Hepatocyte (in vitro differentiated cells): Measurements from ENCODE around the gene AGT. TPM values are rescaled to one million over a fixed set of nuclear protein-coding genes. Genes with fewer than 3 reads are reported as not detected.

Experiments
- DNase-seq: peaks from one replicate; pipeline ENCODE4 v3.0.0-alpha.2; 2016; ENCODE audit warnings: low spot score
- H2AFZ ChIP-seq: fragments of 200-600 bp; sonication (generic); 2 replicates; pipeline ENCODE4 v1.6.0; 2016; ENCODE audit warnings: antibody characterized with exemption, mild to moderate bottlenecking
- H3K27ac ChIP-seq: fragments of 200-600 bp; sonication (generic); 2 replicates; pipeline ENCODE4 v1.5.1; 2016; ENCODE audit warnings: mild to moderate bottlenecking
- H3K27me3 ChIP-seq: fragments of 200-600 bp; sonication (generic); 2 replicates; pipeline ENCODE4 v1.6.1; 2016
- H3K36me3 ChIP-seq: fragments of 200-600 bp; sonication (generic); replicated peaks from 2 replicates; pipeline ENCODE4 v1.5.1; 2016; ENCODE audit warnings: low read depth; ENCODE audit not compliant: insufficient read depth
- H3K4me1 ChIP-seq: fragments of 200-600 bp; sonication (generic); 2 replicates; pipeline ENCODE4 v1.5.1; 2016; ENCODE audit warnings: mild to moderate bottlenecking, moderate library complexity; ENCODE audit not compliant: insufficient read depth
- H3K4me2 ChIP-seq: fragments of 200-600 bp; sonication (generic); 2 replicates; pipeline ENCODE4 v1.6.0; 2016
- H3K4me3 ChIP-seq: fragments of 200-600 bp; sonication (generic); 2 replicates; pipeline ENCODE4 v1.5.1; 2016; ENCODE audit warnings: mild to moderate bottlenecking
- H3K79me2 ChIP-seq: fragments of 200-600 bp; sonication (generic); 2 replicates; pipeline ENCODE4 v1.6.0; 2017; ENCODE audit warnings: mild to moderate bottlenecking
- H3K9me2 ChIP-seq: fragments of 200-600 bp; sonication (generic); replicated peaks from 2 replicates; pipeline ENCODE4 v1.6.0; 2017; ENCODE audit warnings: mild to moderate bottlenecking; ENCODE audit not compliant: insufficient read depth
- H3K9me3 ChIP-seq: fragments of 200-600 bp; sonication (generic); 2 replicates; pipeline ENCODE4 v1.5.1; 2016; ENCODE audit warnings: low read depth, mild to moderate bottlenecking
- H4K20me1 ChIP-seq: fragments of 200-600 bp; sonication (generic); 2 replicates; pipeline ENCODE4 v1.6.0; 2016; ENCODE audit warnings: mild to moderate bottlenecking; ENCODE audit not compliant: insufficient read depth, poor library complexity, severe bottlenecking
- EZH2 ChIP-seq: fragments of 200-600 bp; sonication (generic); IDR thresholded peaks from 2 replicates; pipeline ENCODE4 v1.6.1; 2016; ENCODE audit warnings: antibody characterized with exemption, mild to moderate bottlenecking, borderline replicate concordance
- EZH2phosphoT487 ChIP-seq: fragments of 200-600 bp; sonication (generic); IDR thresholded peaks from one replicate; pipeline ENCODE4 v1.6.1; 2018; ENCODE audit warnings: antibody characterized with exemption, mild to moderate bottlenecking, low read depth, moderate library complexity; ENCODE audit not compliant: unreplicated experiment, severe bottlenecking
- WGBS: methylation state at CpG from one replicate; pipeline ENCODE4 v1.1.6; 2016; ENCODE audit warnings: low lambda C conversion rate; ENCODE audit errors: missing lambda C conversion rate; 5-methylcytosine and 5-hydroxymethylcytosine counted together
- polyA plus RNA-seq: library from polyadenylated mRNA; unstranded; fragments of >200 nt; fragmentation: Nextera tagmentation; extraction: Ambion mirVana; gene quantifications from 2 replicates; pipeline ENCODE4 v1.2.1, GENCODE V29; 2016
- total RNA-seq: library from RNA; depleted of rRNA; stranded (reverse); fragments of >200 nt; gene quantifications from 2 replicates; pipeline ENCODE4 v1.2.3, GENCODE V29; 2014
- TF ChIP-seq, protein P1 (sequence below): fragments of 200-600 bp; sonication (generic); IDR thresholded peaks from 2 replicates; pipeline ENCODE4 v1.5.1; 2016; ENCODE audit warnings: antibody characterized with exemption, mild to moderate bottlenecking; ENCODE audit not compliant: poor library complexity

Gene AGT
- total and polyA plus RNA-seq, 2 experiments from 2014 or later: 476 to 583 TPM

- Histone ChIP-seq H2AFZ (no peak overlapping the region), H3K79me2 (no peaks in the 10 kb centered on the region), H4K20me1 (no peaks in the 10 kb centered on the region), H3K4me1 (peaks cover 65% of the 10 kb centered on the region), H3K27ac (peak overlapping the region; percentile 99), H3K4me2 (no peak overlapping the region), H3K27me3 (no peaks in the 10 kb centered on the region), H3K4me3 (no peak overlapping the region), H3K9me3 (no peaks in the 10 kb centered on the region), H3K9me2 (no peaks in the 10 kb centered on the region), H3K36me3 (no peaks in the 10 kb centered on the region)
- DNase-seq: no peak
- no peak for TF ChIP-seq EZH2phosphoT487
- TF ChIP-seq, protein P1, sequence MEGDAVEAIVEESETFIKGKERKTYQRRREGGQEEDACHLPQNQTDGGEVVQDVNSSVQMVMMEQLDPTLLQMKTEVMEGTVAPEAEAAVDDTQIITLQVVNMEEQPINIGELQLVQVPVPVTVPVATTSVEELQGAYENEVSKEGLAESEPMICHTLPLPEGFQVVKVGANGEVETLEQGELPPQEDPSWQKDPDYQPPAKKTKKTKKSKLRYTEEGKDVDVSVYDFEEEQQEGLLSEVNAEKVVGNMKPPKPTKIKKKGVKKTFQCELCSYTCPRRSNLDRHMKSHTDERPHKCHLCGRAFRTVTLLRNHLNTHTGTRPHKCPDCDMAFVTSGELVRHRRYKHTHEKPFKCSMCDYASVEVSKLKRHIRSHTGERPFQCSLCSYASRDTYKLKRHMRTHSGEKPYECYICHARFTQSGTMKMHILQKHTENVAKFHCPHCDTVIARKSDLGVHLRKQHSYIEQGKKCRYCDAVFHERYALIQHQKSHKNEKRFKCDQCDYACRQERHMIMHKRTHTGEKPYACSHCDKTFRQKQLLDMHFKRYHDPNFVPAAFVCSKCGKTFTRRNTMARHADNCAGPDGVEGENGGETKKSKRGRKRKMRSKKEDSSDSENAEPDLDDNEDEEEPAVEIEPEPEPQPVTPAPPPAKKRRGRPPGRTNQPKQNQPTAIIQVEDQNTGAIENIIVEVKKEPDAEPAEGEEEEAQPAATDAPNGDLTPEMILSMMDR: no peak
- no peak for TF ChIP-seq EZH2
- 45% methylated on average over 3 of the region's 3 CpGs for WGBS
Observed at GRCh38 chr1:230749635-230750034, 35.7 kb upstream of the AGT start.

DNA sequence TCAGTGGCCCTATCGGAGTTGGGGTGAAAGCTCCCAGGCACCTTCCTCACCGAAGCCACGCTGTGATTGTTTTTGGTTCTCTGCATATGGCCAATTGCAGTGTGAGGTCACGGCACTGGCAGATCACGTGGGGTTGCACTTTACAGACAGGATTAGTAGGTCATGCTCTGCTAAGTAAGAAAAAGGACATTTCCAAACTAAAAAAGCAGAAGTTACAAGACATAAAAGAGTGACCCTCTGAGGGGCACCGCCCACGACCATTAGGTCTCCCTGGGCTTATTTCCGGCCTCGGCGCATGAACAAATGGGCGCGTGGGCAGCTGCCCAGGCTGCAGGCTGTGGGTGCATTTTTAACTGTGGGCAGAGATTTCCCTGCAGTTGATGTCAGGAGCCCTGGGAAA lies 35.2 kb upstream of the AGT start:
- Histone ChIP-seq H4K20me1 (no peaks in the 10 kb centered on the region), H3K9me2 (no peaks in the 10 kb centered on the region), H2AFZ (no peak overlapping the region), H3K36me3 (no peaks in the 10 kb centered on the region), H3K9me3 (no peaks in the 10 kb centered on the region), H3K4me3 (no peak overlapping the region), H3K79me2 (no peaks in the 10 kb centered on the region), H3K4me2 (no peak overlapping the region), H3K27ac (peak overlapping the region; percentile 99), H3K27me3 (no peaks in the 10 kb centered on the region), H3K4me1 (peaks cover 70% of the 10 kb centered on the region)
- WGBS: 86% methylated on average over 12 of the region's 12 CpGs
- TF ChIP-seq EZH2phosphoT487: no peak
- TF ChIP-seq, protein P1: no peak
- TF ChIP-seq EZH2: no peak
- no peak for DNase-seq

- Histone ChIP-seq H3K36me3 (no peaks in the 10 kb centered on the region), H3K9me3 (no peaks in the 10 kb centered on the region), H3K27ac (peak overlapping the region; percentile 72), H3K4me1 (peaks cover 67% of the 10 kb centered on the region), H3K27me3 (no peaks in the 10 kb centered on the region), H3K4me2 (no peak overlapping the region), H4K20me1 (no peaks in the 10 kb centered on the region), H3K79me2 (no peaks in the 10 kb centered on the region), H3K9me2 (no peaks in the 10 kb centered on the region), H3K4me3 (no peak overlapping the region), H2AFZ (no peak overlapping the region)
- 62% methylated on average over 16 of the region's 16 CpGs for WGBS
- DNase-seq: no peak
- TF ChIP-seq EZH2phosphoT487 (no peak), EZH2 (no peak)
- TF ChIP-seq, protein P1: no peak
Observed at GRCh38 chr1:230747890-230748800, 34.2 kb upstream of the AGT start.
